ENCODE data around the gene TNFAIP8.

- TF ChIP-seq CTCF (IDR thresholded peaks at IDR 0.05): no peak
- TF ChIP-seq NR3C1 (CRISPR knock-in tag; conservative IDR thresholded peaks at IDR 0.05; ENCODE audit: low read depth): no peak
- TF ChIP-seq ZBTB43 (CRISPR knock-in tag; IDR thresholded peaks at IDR 0.05): no peak
- TF ChIP-seq SP1 (CRISPR knock-in tag; conservative IDR thresholded peaks at IDR 0.05): no peak
Measured at GRCh38 chr5:119321569-119322311, 34.1 kb upstream of the TNFAIP8 start.

Data from WTC11 (cell line).